Tongue (tissue), 2 donors: ENCODE results near the gene UGT1A9. TPM values are rescaled to one million over a fixed set of nuclear protein-coding genes. Genes with fewer than 3 reads are reported as not detected.

Source experiments
- DNase-seq: peaks from one replicate; pipeline ENCODE4 v3.0.0-alpha.2; 2015
- total RNA-seq: library from RNA; depleted of rRNA; stranded (reverse); fragments of >200 nt; gene quantifications from one replicate; pipeline ENCODE4 v1.2.3, GENCODE V29; 2014

The UGT1A9 gene
- total RNA-seq, 1 donor from 2014 or later: not detected

DNA sequence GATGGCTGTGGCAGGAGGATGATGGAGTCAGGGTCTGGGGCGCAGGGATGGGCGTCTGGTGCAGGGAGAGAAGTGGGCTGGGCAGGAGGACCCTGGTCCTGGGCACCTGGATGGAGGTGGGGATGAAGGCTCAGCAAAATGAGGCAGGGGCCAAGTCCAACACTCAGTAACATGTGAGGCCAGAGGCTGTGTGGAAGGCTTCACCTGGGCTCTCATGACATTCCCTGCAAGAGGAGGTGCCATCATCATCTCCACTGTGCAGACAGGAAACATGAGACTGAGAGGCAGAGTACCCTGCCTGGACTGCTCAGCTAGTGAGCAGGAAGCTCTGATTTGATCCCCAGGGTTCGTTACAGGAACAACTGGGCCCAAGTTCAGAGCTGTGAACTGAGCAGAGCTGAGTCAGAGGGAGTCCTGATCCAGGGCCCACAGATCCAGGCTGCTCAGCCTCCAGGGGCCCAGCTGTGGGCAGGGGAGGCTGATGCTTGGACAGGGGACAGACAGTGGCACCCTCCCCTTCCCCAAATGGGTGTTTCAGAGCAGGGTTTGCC, 145.7 kb downstream of the UGT1A9 start:
- no peak for DNase-seq

DNA sequence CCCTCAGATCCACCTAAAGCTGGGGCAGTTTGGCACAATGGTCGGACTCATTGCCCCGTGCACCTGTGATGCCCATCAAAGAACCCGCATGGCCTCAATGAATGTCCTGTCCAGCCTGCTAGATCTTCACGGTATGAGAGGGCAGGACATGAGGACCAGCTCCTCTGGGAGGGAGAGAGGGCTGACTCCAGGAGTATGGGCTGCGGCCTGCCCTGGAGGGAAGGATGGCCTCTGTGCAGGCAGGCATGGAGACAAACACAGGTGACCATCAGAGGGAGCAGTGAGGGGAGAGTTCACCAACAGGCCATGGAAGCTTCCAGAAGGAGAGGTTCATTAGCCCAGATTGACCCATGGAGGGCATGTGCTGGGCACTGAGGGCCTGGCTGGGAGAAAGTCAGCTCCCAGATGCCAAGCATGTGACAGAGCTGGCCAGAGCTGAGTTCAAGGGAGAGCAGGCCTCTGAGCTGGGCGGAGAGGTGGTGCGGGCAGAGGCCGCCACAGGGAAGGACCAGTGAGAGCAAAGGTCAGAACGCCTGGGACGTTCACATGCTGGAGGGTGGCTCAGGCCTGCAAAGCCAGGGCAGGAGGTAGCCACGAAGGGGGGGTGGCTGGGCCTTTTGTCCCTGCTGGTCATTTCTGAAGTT, 146.4 kb downstream of the UGT1A9 start:
- no peak for DNase-seq

DNA sequence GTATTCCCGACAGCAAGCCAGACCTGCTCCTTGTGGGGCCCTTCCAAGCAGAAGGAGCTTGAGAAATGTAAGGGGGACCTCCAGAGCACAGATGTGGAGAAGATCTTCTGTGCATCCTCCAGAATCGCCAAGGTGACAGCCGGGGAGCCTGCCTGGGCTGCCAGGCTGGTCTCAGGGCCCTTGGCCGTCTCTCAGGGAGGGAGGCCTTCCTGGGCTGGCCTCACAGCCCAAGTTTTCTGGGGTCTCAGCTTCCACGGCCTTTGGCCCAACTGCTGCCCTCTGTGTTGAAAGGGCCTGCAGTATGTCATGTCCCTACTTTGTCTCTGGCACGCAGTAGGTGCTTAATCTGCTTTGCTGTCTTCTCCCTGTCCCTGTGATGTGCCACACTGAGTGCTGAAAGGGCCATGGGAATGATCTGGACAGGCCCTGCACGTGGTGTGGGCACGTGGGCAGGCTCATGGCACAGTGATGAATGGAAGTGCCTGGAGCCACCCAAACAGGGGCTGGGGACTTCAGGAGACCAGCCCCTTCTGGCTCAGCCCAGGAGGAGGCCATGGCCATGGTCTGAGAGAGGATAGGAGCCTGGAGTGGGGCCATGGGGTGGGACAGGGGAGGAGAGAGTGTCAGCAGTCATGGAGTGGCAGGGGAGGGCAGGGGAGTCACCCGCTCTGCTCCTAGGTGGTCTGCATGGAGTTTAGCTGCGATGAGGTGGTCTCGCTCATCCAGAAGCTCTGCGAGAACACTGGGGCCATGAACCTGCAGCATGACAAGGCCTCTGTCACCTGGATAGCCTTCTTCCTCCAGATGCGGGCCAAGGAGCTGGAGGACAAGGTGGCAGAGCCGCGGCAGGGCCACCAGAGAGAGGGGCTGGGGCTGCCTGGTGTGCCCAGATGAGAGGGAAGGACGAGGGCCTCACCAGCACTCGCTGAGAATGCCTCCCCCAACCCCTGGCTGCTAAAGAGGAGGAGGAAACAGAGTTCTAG, 147.2 kb downstream of the UGT1A9 start:
- no peak for DNase-seq

DNA sequence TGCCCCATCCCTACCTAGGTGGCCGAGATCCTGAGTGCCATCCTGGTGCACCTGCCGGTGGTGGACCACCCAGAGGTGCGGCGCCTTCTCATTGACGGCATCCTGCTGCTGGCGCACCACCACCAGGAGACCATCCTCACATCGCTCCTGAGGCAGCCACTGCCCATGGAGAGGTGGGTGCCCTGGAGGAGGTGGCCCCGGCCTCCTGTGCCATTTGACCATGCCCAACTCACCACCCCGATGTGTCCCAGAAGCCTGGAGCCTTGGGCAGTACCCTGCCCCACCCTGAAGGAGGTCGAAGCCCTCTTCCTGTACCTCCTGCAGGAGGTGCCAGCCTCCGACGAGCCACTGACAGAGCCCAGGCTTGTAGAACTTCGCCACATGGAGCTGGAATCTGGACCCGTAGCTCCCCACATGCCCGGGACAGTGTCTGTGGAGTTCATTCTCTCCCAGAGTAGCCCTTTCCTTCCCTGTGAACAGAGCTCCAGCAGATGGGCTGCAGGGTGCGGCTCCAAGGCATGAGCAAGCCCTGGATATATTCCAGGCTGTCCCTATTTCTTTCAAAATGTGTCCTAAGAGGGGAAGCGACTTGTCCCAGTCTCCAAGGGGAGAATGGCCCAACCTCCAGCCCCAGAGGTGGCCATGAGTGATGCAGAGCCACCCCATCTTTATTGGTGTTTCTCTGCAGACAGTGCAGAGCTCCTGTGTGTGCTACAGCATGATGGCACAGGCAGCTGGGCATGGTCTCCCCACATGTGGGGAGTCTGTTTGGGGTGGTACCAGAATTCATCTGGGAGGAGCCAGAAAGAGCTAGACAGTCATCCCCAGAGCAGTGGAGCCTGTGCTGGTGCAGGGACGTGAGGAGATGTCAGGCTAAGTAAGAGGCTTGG, 148.4 kb downstream of the UGT1A9 start:
- no peak for DNase-seq

DNA sequence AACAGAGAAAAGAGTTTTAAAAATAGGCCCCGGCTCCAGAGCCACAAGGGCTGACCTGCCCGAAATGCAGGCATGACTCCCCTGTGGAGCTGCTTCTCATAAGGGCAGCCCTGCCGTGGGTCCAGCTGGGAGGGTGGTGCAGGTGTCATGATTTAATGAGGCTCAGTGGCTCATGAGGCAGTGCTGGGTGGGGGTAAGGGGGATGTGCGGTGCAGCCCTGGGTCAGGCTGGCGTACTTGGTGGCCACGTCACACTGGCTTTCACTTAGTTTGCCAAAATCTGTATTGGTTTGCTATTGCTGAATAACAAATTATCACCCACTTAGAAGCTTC, 149.0 kb downstream of the UGT1A9 start:
- no peak for DNase-seq

DNA sequence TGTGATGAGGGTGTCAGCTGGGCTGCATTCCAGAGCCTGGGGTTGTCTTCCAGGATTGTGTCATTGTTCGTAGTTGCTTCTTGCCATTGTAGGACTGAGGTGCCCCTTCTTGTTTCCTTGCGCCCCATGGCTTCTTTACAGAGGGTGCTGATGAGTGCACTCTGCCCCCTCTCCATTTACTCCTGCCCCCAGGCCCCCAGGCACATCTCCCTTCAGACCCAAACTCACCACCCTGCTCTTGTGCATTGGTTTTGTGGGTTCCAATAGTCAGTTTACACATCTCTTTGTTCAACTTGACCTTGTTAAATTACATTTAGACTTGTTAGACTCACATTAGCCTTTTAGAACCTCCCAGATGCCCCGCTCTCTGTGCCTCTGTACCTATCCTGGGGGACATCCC, 149.5 kb downstream of the UGT1A9 start:
- no peak for DNase-seq

DNA sequence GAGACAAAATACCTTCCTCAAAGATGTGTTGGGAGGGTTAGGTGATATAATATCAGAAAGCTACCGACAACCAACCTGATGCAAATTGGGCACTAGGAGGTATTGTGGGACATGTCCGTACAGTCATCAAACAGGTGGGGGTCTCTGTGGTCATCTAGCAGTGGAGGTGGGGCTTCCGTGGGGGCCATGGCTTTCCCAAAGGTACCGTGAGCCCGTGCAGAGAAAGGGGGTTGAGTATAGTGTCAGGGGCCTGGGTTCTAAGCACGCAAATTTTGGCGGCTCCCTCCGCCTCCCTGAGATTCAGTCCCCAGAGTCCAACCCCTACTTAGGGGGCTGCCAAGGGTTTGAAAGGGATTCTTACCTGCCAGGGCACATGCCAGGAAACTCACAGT, 150.0 kb downstream of the UGT1A9 start:
- no peak for DNase-seq

DNA sequence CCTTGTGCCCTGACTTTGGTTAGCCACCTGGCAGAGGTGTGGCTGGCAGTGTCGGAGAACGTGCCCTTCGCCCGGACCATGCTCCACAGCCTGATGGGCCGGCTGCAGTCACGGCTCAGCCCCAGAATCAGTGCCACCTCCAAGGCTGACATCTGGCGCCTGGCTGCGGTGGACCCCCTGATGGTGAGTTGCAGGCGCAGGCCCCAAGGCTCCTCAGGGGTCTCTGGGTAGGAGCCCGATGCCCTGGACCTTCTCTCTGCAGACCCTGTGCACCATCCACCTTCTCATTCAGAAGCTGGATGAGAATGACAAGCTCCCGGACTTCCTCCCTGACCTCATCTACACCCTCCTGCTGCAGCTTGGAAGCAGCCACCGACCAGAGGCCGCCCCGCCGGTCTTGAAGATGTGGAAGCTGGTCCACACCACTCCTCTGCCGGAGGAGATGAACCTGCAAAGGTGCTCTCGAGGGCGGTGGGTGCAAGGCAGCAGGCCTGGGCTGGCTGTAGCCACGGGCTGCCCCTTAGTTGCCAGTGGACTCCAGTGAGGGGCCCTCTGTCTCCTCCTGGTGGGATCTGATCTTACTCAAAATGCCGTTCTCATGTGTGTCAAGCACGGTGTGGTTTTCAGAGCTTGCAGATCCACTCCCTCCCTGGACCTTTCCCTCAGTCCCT, 150.5 kb downstream of the UGT1A9 start:
- DNase-seq: no peak

Other genes starting within 250 kb of the UGT1A9 start
- gene USP40, start 105.1 kb upstream of the UGT1A9 start, total RNA-seq: 37.3 TPM
- gene UGT1A8, start 54.3 kb upstream of the UGT1A9 start, total RNA-seq: 0.31 TPM
- gene UGT1A10, start 35.5 kb upstream of the UGT1A9 start, total RNA-seq: not detected
- 1.3 TPM for gene UGT1A7, start 10.0 kb downstream of the UGT1A9 start, total RNA-seq
- 9.6 TPM for gene UGT1A6, start 21.0 kb downstream of the UGT1A9 start, total RNA-seq
- 0.51 TPM for gene UGT1A5, start 41.0 kb downstream of the UGT1A9 start, total RNA-seq
- gene UGT1A4, start 46.8 kb downstream of the UGT1A9 start, total RNA-seq: 1.6 TPM
- gene UGT1A3, start 57.1 kb downstream of the UGT1A9 start, total RNA-seq: 0.51 TPM
- gene UGT1A1, start 88.4 kb downstream of the UGT1A9 start, total RNA-seq: 0.41 TPM
- gene MROH2A, start 106.4 kb downstream of the UGT1A9 start, total RNA-seq: 2.5 TPM
- gene HJURP, start 182.6 kb downstream of the UGT1A9 start, total RNA-seq: 9.8 TPM
- gene TRPM8, start 245.5 kb downstream of the UGT1A9 start, total RNA-seq: not detected